Measurements from ENCODE around the gene EOLA1.
"Not testable (repeated sequence)": the region's sequence is repeated elsewhere in the genome, so short reads cannot be mapped to it uniquely, and the experiment has no call there.

EOLA1 gene

GRCh38 chrX:149540621-149541520 lies at the start of gene EOLA1:
EOLA1 (plus strand) TSS chrX:149541012; CDS start chrX:149545631, 4,619 bp downstream.
- peak; percentile 87 for DNase-seq

- no peak for DNase-seq
These were observed 49.0 kb upstream of the EOLA1 start for GRCh38 chrX:149491812-149492211.

GRCh38 chrX:149493567-149494562 lies 46.9 kb upstream of the EOLA1 start:
- DNase-seq: no peak

GRCh38 chrX:149494844-149495565 lies 45.8 kb upstream of the EOLA1 start:
- no peak for DNase-seq

GRCh38 chrX:149495573-149496071 lies 45.2 kb upstream of the EOLA1 start:
- no peak for DNase-seq

GRCh38 chrX:149497054-149497453 lies 43.8 kb upstream of the EOLA1 start:
- DNase-seq: no peak

- no peak for DNase-seq
These were observed 43.2 kb upstream of the EOLA1 start for GRCh38 chrX:149497626-149498025.

GRCh38 chrX:149498767-149499166 lies 42.0 kb upstream of the EOLA1 start:
- DNase-seq: no peak

GRCh38 chrX:149499766-149500165 lies 41.0 kb upstream of the EOLA1 start:
- no peak for DNase-seq

GRCh38 chrX:149502923-149503322 lies 37.9 kb upstream of the EOLA1 start:
- DNase-seq: not testable (repeated sequence)

- DNase-seq: peak; percentile 54
These were observed 37.4 kb upstream of the EOLA1 start for GRCh38 chrX:149503446-149503845.

GRCh38 chrX:149504226-149504914 lies 36.4 kb upstream of the EOLA1 start:
- peak; percentile 55 for DNase-seq

- peak; percentile 84 for DNase-seq
These were observed 35.7 kb upstream of the EOLA1 start, which contains the start of gene IDS for GRCh38 chrX:149504915-149505651. IDS (minus strand) TSS chrX:149505306; CDS start chrX:149505137, 169 bp downstream.

GRCh38 chrX:149505671-149506070 lies 35.1 kb upstream of the EOLA1 start:
- no peak for DNase-seq

- DNase-seq: no peak
These were observed 34.5 kb upstream of the EOLA1 start for GRCh38 chrX:149506349-149506748.

- DNase-seq: no peak
These were observed 32.3 kb upstream of the EOLA1 start for GRCh38 chrX:149508467-149508866.

- no peak for DNase-seq
These were observed 30.4 kb upstream of the EOLA1 start for GRCh38 chrX:149510386-149510785.

- DNase-seq: no peak
These were observed 29.7 kb upstream of the EOLA1 start for GRCh38 chrX:149511081-149511480.

- peak; percentile 54 for DNase-seq
These were observed 28.5 kb upstream of the EOLA1 start for GRCh38 chrX:149512225-149512885.

GRCh38 chrX:149513825-149514428 lies 26.9 kb upstream of the EOLA1 start:
- DNase-seq: no peak
